A673 (cell line): ENCODE results near the gene NFATC2. TPM values are rescaled to one million over a fixed set of nuclear protein-coding genes. Genes with fewer than 3 reads are reported as not detected.

Experiments
- BruUV-seq: library from RNA; stranded (reverse); fragments of 400-500 nt; replicated peaks from 2 replicates; lab custom pipeline; 2021; lab: Mats Ljungman, UMichigan
- CTCF ChIA-PET: fragments of 300-600 bp; sonication (Branson Sonifier 250); formaldehyde crosslinking; loops from one replicate; lab custom pipeline; 2022; ENCODE audit warnings: antibody characterized with exemption; lab: Charles Lee
- POLR2A ChIA-PET: fragments of 300-600 bp; sonication (Branson Sonifier 250); formaldehyde crosslinking; loops from one replicate; lab custom pipeline; 2022; ENCODE audit warnings: antibody characterized with exemption; ENCODE audit not compliant: low non-redundant PET; lab: Charles Lee
- DNase-seq: peaks from one replicate; pipeline ENCODE4 v3.0.0-alpha.2; 2015; ENCODE audit warnings: low spot score
- H3K27ac ChIP-seq: fragments of 200-600 bp; sonication (generic); 2 replicates; pipeline ENCODE4 v1.5.1; 2016; ENCODE audit warnings: mixed run types, low read depth, mild to moderate bottlenecking, mixed read lengths, antibody characterized with exemption, low read length; ENCODE audit not compliant: poor library complexity, severe bottlenecking
- H3K27me3 ChIP-seq: fragments of 200-600 bp; sonication (generic); replicated peaks from 2 replicates; pipeline ENCODE4 v1.6.1; 2017; ENCODE audit warnings: mixed run types, low read depth, mild to moderate bottlenecking, mixed read lengths, antibody characterized with exemption, low read length; ENCODE audit not compliant: insufficient read depth, poor library complexity
- H3K36me3 ChIP-seq: fragments of 200-600 bp; sonication (generic); 2 replicates; pipeline ENCODE4 v1.6.1; 2016; ENCODE audit warnings: mixed run types, mild to moderate bottlenecking, mixed read lengths, antibody characterized with exemption, low read length; ENCODE audit not compliant: insufficient read depth, poor library complexity, severe bottlenecking
- H3K4me1 ChIP-seq: fragments of 200-600 bp; sonication (generic); 2 replicates; pipeline ENCODE4 v1.6.1; 2017; ENCODE audit warnings: mixed run types, mild to moderate bottlenecking, mixed read lengths, antibody characterized with exemption, low read length; ENCODE audit not compliant: insufficient read depth, poor library complexity, severe bottlenecking
- H3K4me3 ChIP-seq: fragments of 200-600 bp; sonication (generic); 2 replicates; pipeline ENCODE4 v1.5.1; 2016; ENCODE audit warnings: low read depth, mixed run types, mild to moderate bottlenecking, mixed read lengths, low read length; ENCODE audit not compliant: poor library complexity, severe bottlenecking
- H3K9me3 ChIP-seq: fragments of 200-600 bp; sonication (generic); 2 replicates; pipeline ENCODE4 v1.6.1; 2016; ENCODE audit warnings: mixed run types, low read depth, mild to moderate bottlenecking, mixed read lengths, antibody characterized with exemption, low read length; ENCODE audit not compliant: poor library complexity, severe bottlenecking
- EZH2 ChIP-seq: fragments of 200-600 bp; sonication (generic); IDR thresholded peaks from 2 replicates; pipeline ENCODE4 v1.6.1; 2017; ENCODE audit warnings: borderline replicate concordance, low read depth, mild to moderate bottlenecking, mixed read lengths, antibody characterized with exemption, low read length; ENCODE audit not compliant: poor library complexity, severe bottlenecking
- intact Hi-C: fragments of 100-400 bp; cut with micrococcal nuclease; formaldehyde crosslinking; loops from one replicate; pipeline ENCODE4 v1.10.0; 2022; ENCODE audit not compliant: unreplicated experiment
- total RNA-seq: library from RNA; stranded (reverse); gene quantifications from 2 replicates; pipeline ENCODE4 v1.2.3, GENCODE V29; 2021
- TF ChIP-seq, protein P1 (sequence below): fragments of 300-800, 200-600 bp; sonication (generic); conservative IDR thresholded peaks from 2 replicates; pipeline ENCODE4 v1.5.1; 2017; ENCODE audit warnings: low read depth, mild to moderate bottlenecking, antibody characterized with exemption, low read length, moderate library complexity, mixed read lengths

Gene NFATC2
- total RNA-seq, 1 experiment from 2014 or later, result 0.64 TPM

DNA sequence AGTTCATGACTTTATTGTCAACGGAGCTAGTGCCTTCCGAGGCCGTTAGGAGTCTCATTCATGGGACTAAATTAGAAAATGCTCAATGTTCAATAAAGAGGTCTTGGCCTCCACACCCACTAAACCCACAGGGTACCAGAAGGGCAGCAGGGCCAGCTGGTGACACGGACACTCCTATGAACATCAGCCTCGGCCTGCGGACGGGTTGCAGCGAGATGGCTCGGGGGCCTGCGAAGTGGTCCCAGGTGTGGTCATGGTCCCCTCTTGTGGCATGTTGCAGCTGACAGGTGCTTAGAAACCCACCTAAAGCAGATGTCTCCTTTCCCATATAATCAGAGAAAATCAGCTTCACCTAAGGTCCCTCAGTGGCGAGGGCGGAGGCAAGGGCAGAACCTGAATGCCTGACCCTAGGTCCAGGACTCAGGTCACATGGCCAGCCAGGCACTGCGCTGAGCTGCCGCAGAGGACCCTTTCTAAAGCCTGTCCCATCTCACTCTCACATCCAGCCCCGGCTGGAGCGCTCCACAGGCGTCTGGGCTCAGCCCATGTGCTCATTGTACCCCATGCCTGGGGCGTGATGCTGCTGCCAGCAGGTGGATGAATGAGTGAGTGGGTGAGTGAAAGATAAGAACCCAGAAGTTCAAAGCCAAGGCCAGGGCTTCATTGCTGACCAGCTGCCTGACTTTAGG, 35.8 kb downstream of the NFATC2 start:
- CTCF ChIA-PET, result no interaction called here
- Histone ChIP-seq H3K9me3 (no peaks in the 10 kb centered on the region), H3K4me3 (no peak overlapping the region), H3K27me3 (no peaks in the 10 kb centered on the region), H3K36me3 (no peaks in the 10 kb centered on the region), H3K27ac (no peak overlapping the region), H3K4me1 (no peaks in the 10 kb centered on the region)
- intact Hi-C loops, result no loop called here
- BruUV-seq, result no TSS peak
- POLR2A ChIA-PET, result no interaction called here
- DNase-seq, result no peak
- no peak for TF ChIP-seq EZH2

DNA sequence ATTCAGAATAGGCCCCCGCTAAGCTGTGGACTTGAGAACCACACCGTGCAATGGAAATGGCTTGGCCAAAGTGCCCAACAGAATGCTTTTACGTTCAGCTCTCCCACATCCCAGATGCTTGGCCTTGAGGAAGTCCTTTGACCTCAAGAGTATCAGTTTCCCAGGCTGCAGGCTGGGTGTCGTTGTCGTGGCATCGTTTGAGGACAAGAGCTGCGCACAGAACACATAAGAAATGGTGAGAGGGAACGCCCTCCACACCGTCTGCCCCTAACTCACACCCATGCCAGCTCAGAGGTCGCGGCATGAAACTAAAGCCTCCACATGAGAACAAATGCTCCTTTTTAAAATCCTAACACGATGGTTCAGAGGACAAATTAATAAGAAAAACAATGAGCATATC, 37.0 kb downstream of the NFATC2 start:
- no TSS peak for BruUV-seq
- ChIA-PET CTCF (no interaction called here), POLR2A (no interaction called here)
- intact Hi-C loops, result no loop called here
- DNase-seq, result no peak
- TF ChIP-seq, protein P1, sequence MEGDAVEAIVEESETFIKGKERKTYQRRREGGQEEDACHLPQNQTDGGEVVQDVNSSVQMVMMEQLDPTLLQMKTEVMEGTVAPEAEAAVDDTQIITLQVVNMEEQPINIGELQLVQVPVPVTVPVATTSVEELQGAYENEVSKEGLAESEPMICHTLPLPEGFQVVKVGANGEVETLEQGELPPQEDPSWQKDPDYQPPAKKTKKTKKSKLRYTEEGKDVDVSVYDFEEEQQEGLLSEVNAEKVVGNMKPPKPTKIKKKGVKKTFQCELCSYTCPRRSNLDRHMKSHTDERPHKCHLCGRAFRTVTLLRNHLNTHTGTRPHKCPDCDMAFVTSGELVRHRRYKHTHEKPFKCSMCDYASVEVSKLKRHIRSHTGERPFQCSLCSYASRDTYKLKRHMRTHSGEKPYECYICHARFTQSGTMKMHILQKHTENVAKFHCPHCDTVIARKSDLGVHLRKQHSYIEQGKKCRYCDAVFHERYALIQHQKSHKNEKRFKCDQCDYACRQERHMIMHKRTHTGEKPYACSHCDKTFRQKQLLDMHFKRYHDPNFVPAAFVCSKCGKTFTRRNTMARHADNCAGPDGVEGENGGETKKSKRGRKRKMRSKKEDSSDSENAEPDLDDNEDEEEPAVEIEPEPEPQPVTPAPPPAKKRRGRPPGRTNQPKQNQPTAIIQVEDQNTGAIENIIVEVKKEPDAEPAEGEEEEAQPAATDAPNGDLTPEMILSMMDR, result no peak
- TF ChIP-seq EZH2, result no peak
- Histone ChIP-seq H3K27ac (no peak overlapping the region), H3K4me1 (no peaks in the 10 kb centered on the region), H3K36me3 (no peaks in the 10 kb centered on the region), H3K27me3 (no peaks in the 10 kb centered on the region), H3K4me3 (no peak overlapping the region), H3K9me3 (no peaks in the 10 kb centered on the region)

DNA sequence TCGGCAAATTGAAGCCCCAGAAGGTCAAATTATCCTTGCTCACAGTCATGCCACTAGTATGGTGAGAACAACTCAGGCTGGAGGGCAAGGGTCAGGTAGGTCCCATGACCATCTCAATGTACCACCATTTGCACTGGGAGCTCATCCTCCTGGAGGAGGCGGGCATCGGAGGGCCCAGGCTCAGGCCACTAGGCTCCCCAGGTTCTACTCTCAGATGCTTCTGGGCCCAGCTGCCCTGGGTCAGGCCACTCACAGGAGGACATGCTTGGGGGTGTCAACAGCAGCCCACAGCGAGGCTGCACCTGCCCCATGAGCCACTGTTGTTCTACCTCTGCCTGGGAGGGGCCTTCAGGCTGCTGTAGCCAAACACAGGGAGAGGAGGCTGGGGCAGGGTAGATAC, 39.1 kb downstream of the NFATC2 start:
- no peaks in the 10 kb centered on the region for H3K27me3 ChIP-seq
- H3K27ac ChIP-seq, result no peak overlapping the region
- DNase-seq, result no peak
- intact Hi-C loops, result no loop called here
- no peak overlapping the region for H3K4me3 ChIP-seq
- POLR2A ChIA-PET, result no interaction called here
- no peak for TF ChIP-seq EZH2
- TF ChIP-seq, protein P1, result no peak
- no peaks in the 10 kb centered on the region for H3K9me3 ChIP-seq
- no peaks in the 10 kb centered on the region for H3K4me1 ChIP-seq
- no peaks in the 10 kb centered on the region for H3K36me3 ChIP-seq
- CTCF ChIA-PET, result no interaction called here
- BruUV-seq, result no TSS peak

DNA sequence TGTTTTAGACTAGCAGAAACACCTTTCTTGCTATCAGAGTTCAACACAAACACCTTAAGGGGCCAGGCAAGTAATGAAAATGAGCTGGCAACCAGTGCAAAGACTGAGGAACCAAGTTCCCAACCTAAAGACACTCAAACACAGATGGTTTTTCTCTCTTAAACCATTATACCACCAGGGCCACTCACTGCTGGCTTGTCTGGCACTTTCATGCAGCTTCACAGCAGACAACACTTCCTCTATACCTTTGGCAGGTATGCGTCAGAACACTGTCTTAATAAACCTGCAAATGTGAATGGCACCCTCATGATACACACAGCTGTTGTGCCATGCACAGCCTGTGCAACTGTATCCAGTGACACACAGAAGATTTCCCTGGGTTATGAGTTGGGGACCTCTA, 41.6 kb downstream of the NFATC2 start:
- intact Hi-C loops, result loop anchor here (1.0 kb wide), 1 partner anchor 21 kb away; no protein-coding TSS in a partner anchor
- ChIA-PET CTCF (no interaction called here), POLR2A (no interaction called here)
- Histone ChIP-seq H3K4me1 (peaks cover 24% of the 10 kb centered on the region), H3K27me3 (no peaks in the 10 kb centered on the region), H3K9me3 (no peaks in the 10 kb centered on the region), H3K27ac (no peak overlapping the region), H3K4me3 (no peak overlapping the region), H3K36me3 (no peaks in the 10 kb centered on the region)
- BruUV-seq, result no TSS peak
- no peak for DNase-seq
- no peak for TF ChIP-seq EZH2
- TF ChIP-seq, protein P1, result no peak
